Astrocyte (in vitro differentiated cells and primary cell): ENCODE data around the gene SPESP1.

ENCODE experiments used
- EZH2 ChIP-seq: IDR thresholded peaks from 2 replicates; pipeline ENCODE4 v1.6.1; 2012; ENCODE audit warnings: mild to moderate bottlenecking, low read length, inconsistent platforms; ENCODE audit not compliant: insufficient read depth
- TF ChIP-seq, protein P1 (sequence below): IDR thresholded peaks from 2 replicates; pipeline ENCODE4 v1.5.1; 2011; ENCODE audit warnings: low read depth, mild to moderate bottlenecking, inconsistent platforms, low read length, moderate library complexity; ENCODE audit not compliant: insufficient read depth

- no peak for TF ChIP-seq EZH2
- TF ChIP-seq, protein P1, sequence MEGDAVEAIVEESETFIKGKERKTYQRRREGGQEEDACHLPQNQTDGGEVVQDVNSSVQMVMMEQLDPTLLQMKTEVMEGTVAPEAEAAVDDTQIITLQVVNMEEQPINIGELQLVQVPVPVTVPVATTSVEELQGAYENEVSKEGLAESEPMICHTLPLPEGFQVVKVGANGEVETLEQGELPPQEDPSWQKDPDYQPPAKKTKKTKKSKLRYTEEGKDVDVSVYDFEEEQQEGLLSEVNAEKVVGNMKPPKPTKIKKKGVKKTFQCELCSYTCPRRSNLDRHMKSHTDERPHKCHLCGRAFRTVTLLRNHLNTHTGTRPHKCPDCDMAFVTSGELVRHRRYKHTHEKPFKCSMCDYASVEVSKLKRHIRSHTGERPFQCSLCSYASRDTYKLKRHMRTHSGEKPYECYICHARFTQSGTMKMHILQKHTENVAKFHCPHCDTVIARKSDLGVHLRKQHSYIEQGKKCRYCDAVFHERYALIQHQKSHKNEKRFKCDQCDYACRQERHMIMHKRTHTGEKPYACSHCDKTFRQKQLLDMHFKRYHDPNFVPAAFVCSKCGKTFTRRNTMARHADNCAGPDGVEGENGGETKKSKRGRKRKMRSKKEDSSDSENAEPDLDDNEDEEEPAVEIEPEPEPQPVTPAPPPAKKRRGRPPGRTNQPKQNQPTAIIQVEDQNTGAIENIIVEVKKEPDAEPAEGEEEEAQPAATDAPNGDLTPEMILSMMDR, result no peak
Measured at GRCh38 chr15:68930268-68931022, at the start of gene SPESP1.
